Aortic smooth muscle cell (primary cell): Measurements from ENCODE around the gene DLG1. TPM values are rescaled to one million over a fixed set of nuclear protein-coding genes. Genes with fewer than 3 reads are reported as not detected.

Experiments
- total RNA-seq: library from RNA; depleted of rRNA; stranded (reverse); fragments of >200 nt; gene quantifications from 2 replicates; pipeline ENCODE4 v1.2.3, GENCODE V29; 2014

DLG1 gene
- 34.7 and 40.5 TPM in 2 replicates for total RNA-seq

GRCh38 chr3:197298341-197298944, at the start of gene DLG1:
DLG1 (minus strand) TSS chr3:197298612; CDS start chr3:197297204, 1,408 bp downstream.

DNA sequence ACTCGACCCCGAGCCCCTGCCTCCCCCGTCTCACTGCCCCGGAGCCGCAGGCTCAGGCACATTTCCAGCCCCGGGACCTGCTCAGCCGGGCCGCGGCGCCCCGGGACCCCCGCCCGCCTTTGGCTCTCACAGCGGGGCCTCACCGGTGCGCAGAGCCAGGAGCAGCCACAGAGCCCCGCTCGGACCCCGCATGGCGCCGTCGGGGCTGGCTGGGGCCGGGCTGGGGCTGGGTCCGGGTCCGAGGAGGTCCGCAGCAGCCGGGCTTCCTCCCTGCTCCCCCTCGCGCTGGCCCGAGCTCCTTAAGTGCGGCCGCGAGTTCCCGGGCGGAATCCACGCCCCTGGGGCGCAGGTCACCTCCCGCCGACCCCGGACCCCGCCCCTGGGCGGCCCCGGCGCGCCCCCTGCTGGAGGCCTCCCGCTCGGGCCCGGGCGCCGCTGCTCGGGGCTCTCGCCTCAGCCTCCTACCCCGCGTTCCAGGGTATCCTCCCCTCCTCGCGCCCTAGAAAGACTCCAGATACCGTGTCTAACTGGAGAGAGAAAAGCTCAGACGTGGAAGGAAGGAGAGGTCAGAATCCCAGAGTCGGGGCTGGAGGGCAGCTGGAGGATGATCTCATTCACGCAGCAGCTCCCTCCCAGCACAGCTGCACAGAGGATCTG, 268.8 kb downstream of the DLG1 start, which contains the start of gene MELTF:
TSS of gene MELTF (minus strand) at position 307 of the 657 bp plus-strand sequence. CDS start at position 192, 115 bp downstream.

